Transverse colon (tissue), 3 donors: ENCODE measurements around the gene ICA1L.

Experiments used
- CTCF ChIP-seq, 5 experiments: fragments of 200-600 bp in 3 of 5; fragments of 450-650 bp in 2 of 5; sonication (generic) in 3 of 5; IDR thresholded peaks; 1 replicate in 2 of 5; 2 replicates in 3 of 5; pipeline ENCODE4 v1.5.1; 2016 to 2017; ENCODE audit warnings: antibody characterized with exemption in 5 of 5, inconsistent platforms in 3 of 5, mild to moderate bottlenecking in 2 of 5, moderate library complexity in 1 of 5
- POLR2A ChIP-seq: fragments of 450-650 bp; IDR thresholded peaks from one replicate; pipeline ENCODE4 v1.6.1; 2016; ENCODE audit warnings: antibody characterized with exemption, mild to moderate bottlenecking, moderate library complexity

GRCh38 chr2:202817771-202818170, 53.8 kb downstream of the ICA1L start:
- no peak for TF ChIP-seq POLR2A
- no peak for TF ChIP-seq CTCF (IDR thresholded peaks at IDR 0.05)
